HepG2 (cell line): ENCODE measurements around the gene CDK5RAP1. TPM values are rescaled to one million over a fixed set of nuclear protein-coding genes. Genes with fewer than 3 reads are reported as not detected.
A peak's percentile ranks its signal among the peaks of the same experiment; 100 is the strongest.

Experiments used
- ARNT ChIP-seq: fragments of 450-650 bp; IDR thresholded peaks from 2 replicates; pipeline ENCODE4 v1.6.1; 2017
- MEF2D ChIP-seq: sonication (generic); formaldehyde crosslinking; IDR thresholded peaks from 2 replicates; pipeline ENCODE4 v1.5.1; 2020; ENCODE audit warnings: mild to moderate bottlenecking, missing genetic modification reagents
- MEIS1 ChIP-seq: sonication (generic); formaldehyde crosslinking; IDR thresholded peaks from 2 replicates; pipeline ENCODE4 v1.9.0; 2021; ENCODE audit warnings: mild to moderate bottlenecking, missing genetic modification reagents, moderate library complexity, borderline replicate concordance
- POGZ ChIP-seq: sonication (generic); formaldehyde crosslinking; IDR thresholded peaks from 2 replicates; pipeline ENCODE4 v1.4.0; 2020; ENCODE audit warnings: mild to moderate bottlenecking, missing genetic modification reagents
- SIX1 ChIP-seq: sonication (generic); formaldehyde crosslinking; IDR thresholded peaks from 2 replicates; pipeline ENCODE4 v1.4.0; 2020; ENCODE audit warnings: missing genetic modification reagents, borderline replicate concordance
- SRY ChIP-seq: sonication (generic); formaldehyde crosslinking; IDR thresholded peaks from 2 replicates; pipeline ENCODE4 v1.8.0; 2022; ENCODE audit warnings: mild to moderate bottlenecking, missing genetic modification reagents
- ZFP36L1 ChIP-seq: sonication (generic); formaldehyde crosslinking; IDR thresholded peaks from 2 replicates; pipeline ENCODE4 v1.8.0; 2022; ENCODE audit warnings: mild to moderate bottlenecking, missing genetic modification reagents, moderate library complexity
- ZNF10 ChIP-seq: sonication (generic); formaldehyde crosslinking; IDR thresholded peaks from 2 replicates; pipeline ENCODE4 v1.4.0; 2020; ENCODE audit warnings: mild to moderate bottlenecking, low read depth, missing genetic modification reagents, borderline replicate concordance
- ZNF256 ChIP-seq: sonication (generic); formaldehyde crosslinking; conservative IDR thresholded peaks from 2 replicates; pipeline ENCODE4 v1.4.0; 2020; ENCODE audit warnings: missing genetic modification reagents
- ZNF333 ChIP-seq: sonication (generic); formaldehyde crosslinking; IDR thresholded peaks from 2 replicates; pipeline ENCODE4 v1.4.0; 2020; ENCODE audit warnings: mild to moderate bottlenecking, missing genetic modification reagents, borderline replicate concordance
- ZNF33B ChIP-seq: sonication (generic); formaldehyde crosslinking; IDR thresholded peaks from 2 replicates; pipeline ENCODE4 v1.5.1; 2020; ENCODE audit warnings: mild to moderate bottlenecking, missing genetic modification reagents
- ZNF605 ChIP-seq: sonication (generic); formaldehyde crosslinking; IDR thresholded peaks from 2 replicates; pipeline ENCODE4 v1.8.0; 2022; ENCODE audit warnings: mild to moderate bottlenecking, missing genetic modification reagents
- ZNF674 ChIP-seq: sonication (generic); formaldehyde crosslinking; IDR thresholded peaks from 2 replicates; pipeline ENCODE4 v1.5.0; 2020; ENCODE audit warnings: low read depth, mild to moderate bottlenecking, missing genetic modification reagents
- ZNF800 ChIP-seq: sonication (generic); formaldehyde crosslinking; IDR thresholded peaks from 2 replicates; pipeline ENCODE4 v1.4.0; 2020; ENCODE audit warnings: missing genetic modification reagents
- ZZZ3 ChIP-seq: sonication (generic); formaldehyde crosslinking; IDR thresholded peaks from 2 replicates; pipeline ENCODE4 v1.4.0; 2020; ENCODE audit warnings: missing genetic modification reagents, mild to moderate bottlenecking, borderline replicate concordance
- polyA plus RNA-seq, 8 experiments: library from polyadenylated mRNA; depleted of rRNA in 3 of 8; stranded (reverse) in 7 of 8; unstranded in 1 of 8; fragments of >200 nt; fragmentation: Illumina TruSeq in 4 of 8; extraction: Trizol in 4 of 8; gene quantifications; 2 replicates each; pipeline versions ENCODE4 v1.2.1 to v1.2.3, GENCODE V29; 2011 to 2016; ENCODE audit warnings: low read depth in 4 of 8, missing spikeins in 1 of 8, mixed read lengths in 1 of 8; ENCODE audit not compliant: insufficient read depth in 1 of 8
- total RNA-seq, 5 experiments: library from RNA; depleted of rRNA; stranded (reverse); fragments of >200 nt; fragmentation: Illumina TruSeq; extraction: Trizol; gene quantifications; 2 replicates each; pipeline ENCODE4 v1.2.3, GENCODE V29; 2016; ENCODE audit warnings: low read depth in 1 of 5
- TF ChIP-seq, protein P1 (sequence below): sonication (generic); formaldehyde crosslinking; conservative IDR thresholded peaks from 2 replicates; pipeline ENCODE4 v1.4.0; 2020; ENCODE audit warnings: mild to moderate bottlenecking, missing genetic modification reagents, moderate library complexity
- TF ChIP-seq, protein P2 (sequence below): sonication (generic); formaldehyde crosslinking; IDR thresholded peaks from 2 replicates; pipeline ENCODE4 v1.8.1; 2023; ENCODE audit warnings: mild to moderate bottlenecking, missing genetic modification reagents

The CDK5RAP1 gene
- total and polyA plus RNA-seq, 2 of the 13 experiments (the other 11 are each of a cell fraction or from before 2014, with no cell fraction given), result 53.6 to 98.2 TPM

- TF ChIP-seq, protein P1, sequence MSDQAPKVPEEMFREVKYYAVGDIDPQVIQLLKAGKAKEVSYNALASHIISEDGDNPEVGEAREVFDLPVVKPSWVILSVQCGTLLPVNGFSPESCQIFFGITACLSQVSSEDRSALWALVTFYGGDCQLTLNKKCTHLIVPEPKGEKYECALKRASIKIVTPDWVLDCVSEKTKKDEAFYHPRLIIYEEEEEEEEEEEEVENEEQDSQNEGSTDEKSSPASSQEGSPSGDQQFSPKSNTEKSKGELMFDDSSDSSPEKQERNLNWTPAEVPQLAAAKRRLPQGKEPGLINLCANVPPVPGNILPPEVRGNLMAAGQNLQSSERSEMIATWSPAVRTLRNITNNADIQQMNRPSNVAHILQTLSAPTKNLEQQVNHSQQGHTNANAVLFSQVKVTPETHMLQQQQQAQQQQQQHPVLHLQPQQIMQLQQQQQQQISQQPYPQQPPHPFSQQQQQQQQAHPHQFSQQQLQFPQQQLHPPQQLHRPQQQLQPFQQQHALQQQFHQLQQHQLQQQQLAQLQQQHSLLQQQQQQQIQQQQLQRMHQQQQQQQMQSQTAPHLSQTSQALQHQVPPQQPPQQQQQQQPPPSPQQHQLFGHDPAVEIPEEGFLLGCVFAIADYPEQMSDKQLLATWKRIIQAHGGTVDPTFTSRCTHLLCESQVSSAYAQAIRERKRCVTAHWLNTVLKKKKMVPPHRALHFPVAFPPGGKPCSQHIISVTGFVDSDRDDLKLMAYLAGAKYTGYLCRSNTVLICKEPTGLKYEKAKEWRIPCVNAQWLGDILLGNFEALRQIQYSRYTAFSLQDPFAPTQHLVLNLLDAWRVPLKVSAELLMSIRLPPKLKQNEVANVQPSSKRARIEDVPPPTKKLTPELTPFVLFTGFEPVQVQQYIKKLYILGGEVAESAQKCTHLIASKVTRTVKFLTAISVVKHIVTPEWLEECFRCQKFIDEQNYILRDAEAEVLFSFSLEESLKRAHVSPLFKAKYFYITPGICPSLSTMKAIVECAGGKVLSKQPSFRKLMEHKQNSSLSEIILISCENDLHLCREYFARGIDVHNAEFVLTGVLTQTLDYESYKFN, result no peak
- no peak for TF ChIP-seq MEF2D (CRISPR knock-in tag)
- TF ChIP-seq ZNF256 (CRISPR knock-in tag), result 0 out of 2 replicates have a peak, but pooled peaks have one; percentile 14
- TF ChIP-seq MEIS1 (CRISPR knock-in tag), result no peak
- TF ChIP-seq ARNT, result no peak
- TF ChIP-seq POGZ (CRISPR knock-in tag), result no peak
- peak; percentile 41; the same call in 1 of the 2 replicates for TF ChIP-seq SIX1 (CRISPR knock-in tag)
- no peak for TF ChIP-seq ZNF10 (CRISPR knock-in tag)
- TF ChIP-seq ZNF605 (CRISPR knock-in tag), result no peak
- TF ChIP-seq, protein P2, sequence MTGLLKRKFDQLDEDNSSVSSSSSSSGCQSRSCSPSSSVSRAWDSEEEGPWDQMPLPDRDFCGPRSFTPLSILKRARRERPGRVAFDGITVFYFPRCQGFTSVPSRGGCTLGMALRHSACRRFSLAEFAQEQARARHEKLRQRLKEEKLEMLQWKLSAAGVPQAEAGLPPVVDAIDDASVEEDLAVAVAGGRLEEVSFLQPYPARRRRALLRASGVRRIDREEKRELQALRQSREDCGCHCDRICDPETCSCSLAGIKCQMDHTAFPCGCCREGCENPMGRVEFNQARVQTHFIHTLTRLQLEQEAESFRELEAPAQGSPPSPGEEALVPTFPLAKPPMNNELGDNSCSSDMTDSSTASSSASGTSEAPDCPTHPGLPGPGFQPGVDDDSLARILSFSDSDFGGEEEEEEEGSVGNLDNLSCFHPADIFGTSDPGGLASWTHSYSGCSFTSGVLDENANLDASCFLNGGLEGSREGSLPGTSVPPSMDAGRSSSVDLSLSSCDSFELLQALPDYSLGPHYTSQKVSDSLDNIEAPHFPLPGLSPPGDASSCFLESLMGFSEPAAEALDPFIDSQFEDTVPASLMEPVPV, result no peak
- 0 out of 2 replicates have a peak, but pooled peaks have one; percentile 56 for TF ChIP-seq ZFP36L1 (CRISPR knock-in tag)
- no peak for TF ChIP-seq ZNF33B
- no peak for TF ChIP-seq ZNF333 (CRISPR knock-in tag)
- no peak for TF ChIP-seq ZNF800 (CRISPR knock-in tag)
- no peak for TF ChIP-seq SRY (CRISPR knock-in tag)
- no peak for TF ChIP-seq ZNF674 (CRISPR knock-in tag)
- TF ChIP-seq ZZZ3 (CRISPR knock-in tag), result no peak
Measured at GRCh38 chr20:33444797-33445560, 43.7 kb upstream of the CDK5RAP1 start (continued).
